ENCODE data around the gene ABCA4.

Gene ABCA4

GRCh38 chr1:94122201-94122970, 1.4 kb upstream of the ABCA4 start:
- DNase-seq (ENCODE audit: low read depth) = no peak

GRCh38 chr1:94121411-94121821, 468 bp upstream of the ABCA4 start:
- no peak for DNase-seq (ENCODE audit: low read depth)

DNA sequence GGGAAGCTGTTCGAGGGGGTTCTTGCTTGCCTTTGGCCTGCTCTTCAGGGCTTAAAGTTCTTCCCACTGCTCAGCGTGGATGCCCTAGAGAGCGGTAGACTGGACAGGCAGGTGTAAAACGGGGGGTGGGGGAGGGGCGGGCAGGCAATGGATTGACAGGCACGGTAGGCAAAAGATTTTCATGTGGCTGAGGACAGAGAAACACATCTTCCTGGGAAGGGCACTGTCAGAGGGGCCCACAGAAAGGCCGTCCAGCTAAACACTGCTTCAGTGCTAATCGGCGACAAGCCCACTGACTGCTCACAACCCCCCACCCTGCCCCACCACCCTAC, 412 bp downstream of the ABCA4 start:
- DNase-seq (ENCODE audit: low read depth) = no peak

GRCh38 chr1:94119796-94120569, 965 bp downstream of the ABCA4 start:
- DNase-seq (ENCODE audit: low read depth) = no peak

GRCh38 chr1:94119306-94119705, 1.6 kb downstream of the ABCA4 start:
- DNase-seq (ENCODE audit: low read depth) = no peak

GRCh38 chr1:94118471-94118870, 2.5 kb downstream of the ABCA4 start:
- DNase-seq (ENCODE audit: low read depth) = no peak

- DNase-seq (ENCODE audit: low read depth) = no peak
Measured at GRCh38 chr1:94118013-94118412, 2.9 kb downstream of the ABCA4 start.

DNA sequence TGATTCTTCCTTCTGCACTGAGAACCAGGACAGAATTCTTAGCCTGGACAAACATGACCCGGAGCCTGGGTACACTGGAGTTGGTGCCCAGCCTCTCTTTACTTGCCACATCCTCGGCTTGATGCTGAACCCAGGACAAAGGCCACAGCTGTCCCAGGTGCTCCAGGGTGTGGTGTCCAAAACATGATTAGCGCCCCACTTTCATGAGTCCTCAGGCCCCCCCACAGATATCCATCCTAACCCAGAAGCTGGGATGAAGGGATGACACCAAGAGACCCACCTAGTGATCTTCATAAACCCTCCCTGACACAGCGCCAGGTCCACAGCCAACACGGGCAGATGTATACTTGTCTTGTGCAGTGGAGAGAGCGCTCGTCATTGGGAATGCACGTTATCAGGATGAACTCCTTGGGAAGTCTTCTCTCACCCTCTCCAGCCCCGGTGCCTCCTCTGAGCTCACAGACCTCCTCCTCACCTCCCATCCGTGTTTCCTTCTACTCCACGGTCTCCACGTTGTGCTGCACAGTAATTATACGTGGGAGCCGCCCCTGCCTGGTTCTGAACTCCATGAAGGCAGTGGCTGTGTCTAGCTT, 3.6 kb downstream of the ABCA4 start:
- no peak for DNase-seq (ENCODE audit: low read depth)

GRCh38 chr1:94115900-94116436, 5.0 kb downstream of the ABCA4 start:
- DNase-seq (ENCODE audit: low read depth) = no peak

DNA sequence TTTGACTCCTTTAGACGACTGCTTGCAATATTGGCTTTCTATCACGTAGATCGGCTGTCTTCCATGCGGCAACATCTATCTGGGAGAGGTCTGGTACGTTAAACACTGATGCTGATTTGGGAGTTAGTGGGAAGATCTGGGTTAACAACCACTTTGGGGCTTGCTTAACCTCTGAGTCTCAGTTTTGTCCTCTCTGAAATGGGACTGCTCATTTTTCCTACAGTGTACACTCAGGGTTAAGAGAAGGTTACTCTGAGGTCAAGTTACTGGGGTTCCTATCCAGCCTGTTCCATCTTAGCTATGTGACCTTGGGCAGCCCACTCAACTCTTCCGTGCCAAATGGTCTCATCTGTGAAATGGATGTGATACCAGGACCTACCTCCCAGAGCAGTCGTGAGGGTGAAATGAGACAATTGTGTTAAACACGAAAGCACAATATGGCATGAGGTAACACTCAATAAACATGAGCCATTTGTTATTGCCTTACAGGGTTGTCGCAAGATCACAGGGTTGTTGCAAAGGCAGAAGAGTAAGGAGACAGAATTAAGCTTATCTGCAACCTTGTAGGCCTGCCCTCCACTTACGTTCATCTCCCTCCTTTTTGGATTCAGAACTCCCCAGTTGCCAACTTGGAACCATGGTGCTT, 5.6 kb downstream of the ABCA4 start:
- DNase-seq (ENCODE audit: low read depth) = no peak

- no peak for DNase-seq (ENCODE audit: low read depth)
Measured at GRCh38 chr1:94113589-94114226, 7.2 kb downstream of the ABCA4 start.

DNA sequence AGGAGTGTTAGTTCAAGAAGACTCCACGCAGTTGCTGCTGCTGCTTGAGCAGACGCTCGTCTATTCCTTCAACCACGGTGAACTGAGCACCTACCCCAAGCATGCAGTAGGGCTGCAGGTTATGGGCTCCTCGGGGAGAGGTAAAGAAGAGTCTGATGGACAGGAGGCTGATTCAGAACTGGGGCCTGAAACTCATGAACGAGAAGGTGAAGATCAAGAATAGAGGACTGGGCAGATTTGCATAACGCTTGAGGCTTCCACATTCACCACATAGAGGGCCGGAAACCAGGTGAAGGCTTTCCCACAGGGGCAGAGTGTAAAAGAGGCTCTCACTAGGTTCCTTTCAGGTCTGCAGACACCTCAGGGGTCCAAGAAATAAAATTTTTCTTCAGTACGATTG, 9.1 kb downstream of the ABCA4 start:
- no peak for DNase-seq (ENCODE audit: low read depth)

DNA sequence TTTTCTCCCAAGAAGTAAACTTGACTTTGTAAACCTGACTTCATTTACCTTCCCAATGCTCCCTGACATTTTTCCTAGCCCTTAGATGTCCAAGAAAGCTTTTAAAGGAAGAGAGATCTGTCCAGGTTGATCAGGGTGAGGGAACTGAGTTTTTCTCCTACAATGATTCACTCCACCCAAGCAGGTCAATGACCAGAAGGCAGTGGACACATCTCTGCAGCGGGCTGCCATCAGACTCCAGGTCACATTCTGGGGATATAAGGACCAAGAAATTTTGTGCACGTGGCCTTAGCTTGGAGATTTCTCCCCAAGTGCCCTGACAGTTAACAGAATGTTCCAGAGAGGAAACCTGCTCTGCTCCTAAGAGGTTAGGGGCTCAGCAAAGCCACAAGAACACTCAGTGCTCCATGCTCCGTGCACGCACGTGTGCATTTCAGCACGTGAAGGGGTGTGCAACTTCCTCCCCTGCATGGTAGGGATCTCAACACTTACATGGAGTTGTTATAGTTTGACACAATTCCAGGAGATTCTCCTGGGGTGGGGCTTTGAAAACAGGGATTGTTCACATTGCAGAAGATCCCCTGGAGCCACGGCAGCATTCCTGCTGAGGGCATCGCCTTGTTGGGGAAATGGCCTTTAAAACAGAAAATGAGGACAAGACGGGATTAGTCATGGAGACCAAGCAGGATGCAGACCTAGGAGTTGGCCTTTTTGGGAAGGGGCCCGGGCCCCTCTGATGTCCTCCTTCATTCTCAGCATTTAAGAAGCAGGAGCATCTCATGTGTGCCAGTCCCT, 9.8 kb downstream of the ABCA4 start:
- no peak for DNase-seq (ENCODE audit: low read depth)

DNA sequence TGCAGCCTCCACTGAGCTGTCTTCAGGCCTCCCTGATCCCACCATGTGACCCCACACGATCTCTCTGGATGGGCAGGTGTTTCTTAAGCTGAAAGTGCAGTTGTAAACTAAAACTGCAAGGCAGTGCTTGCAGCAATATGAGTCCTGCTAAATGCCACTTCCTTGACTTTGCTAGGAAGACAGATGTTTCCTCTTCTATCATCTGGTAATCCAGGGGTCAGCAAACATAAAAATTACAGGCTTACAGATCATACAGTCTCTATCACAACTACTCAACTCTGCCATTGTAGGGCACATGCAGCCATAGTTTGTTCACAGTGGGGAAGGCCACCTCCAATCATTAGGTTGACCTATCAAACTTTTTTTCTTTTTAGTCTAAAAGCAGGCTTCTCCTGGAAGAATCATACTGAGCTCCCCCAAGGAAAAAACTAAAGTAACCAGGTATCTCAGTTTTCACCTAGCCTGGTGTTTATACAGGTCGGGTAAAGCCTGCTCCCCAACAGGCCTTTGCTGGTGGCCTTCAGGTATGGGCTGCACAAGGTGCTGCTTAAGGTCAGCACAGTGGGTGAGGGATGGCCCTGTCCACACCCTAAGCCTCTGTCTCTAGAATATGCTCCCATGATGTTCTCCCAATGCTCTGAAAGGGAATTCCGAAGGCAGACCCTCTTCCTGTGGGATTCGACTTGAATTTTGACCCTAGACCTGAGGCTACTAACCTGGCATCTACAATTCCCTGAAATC, 10.8 kb downstream of the ABCA4 start:
- no peak for DNase-seq (ENCODE audit: low read depth)

DNA sequence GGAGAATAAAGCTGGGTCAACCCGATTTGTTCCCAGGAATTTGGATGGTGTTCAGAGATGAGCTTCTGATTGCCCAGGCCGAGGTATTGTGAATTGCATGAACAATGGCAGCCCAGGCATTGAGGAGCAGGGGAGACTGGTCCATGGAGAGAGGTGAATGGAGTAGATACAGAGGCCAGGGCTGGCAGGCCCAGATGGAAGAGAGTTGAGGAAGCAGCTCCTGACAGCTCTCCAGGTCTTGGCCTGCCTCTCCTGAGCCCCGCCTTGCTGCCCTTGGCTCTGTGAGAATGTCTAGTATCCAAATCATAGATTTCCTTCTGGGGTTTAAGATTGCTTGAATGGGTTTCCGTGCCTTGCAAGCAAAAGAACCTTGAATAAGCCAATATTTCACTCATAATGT, 11.5 kb downstream of the ABCA4 start:
- no peak for DNase-seq (ENCODE audit: low read depth)

- DNase-seq (ENCODE audit: low read depth) = no peak
Measured at GRCh38 chr1:94107141-94107540, 13.8 kb downstream of the ABCA4 start.

- no peak for DNase-seq (ENCODE audit: low read depth)
Measured at GRCh38 chr1:94106716-94107115, 14.2 kb downstream of the ABCA4 start.

- no peak for DNase-seq (ENCODE audit: low read depth)
Measured at GRCh38 chr1:94105957-94106529, 14.9 kb downstream of the ABCA4 start.

- no peak for DNase-seq (ENCODE audit: low read depth)
Measured at GRCh38 chr1:94105581-94105952, 15.4 kb downstream of the ABCA4 start.

Data from stimulated activated CD8-positive, alpha-beta memory T cell treated with anti-CD3 and anti-CD28 coated beads, Interleukin-12 subunit alpha, Interleukin-12 subunit beta, amount 100 ng/mL, for 1 hour (primary cell).